HepG2 (cell line): ENCODE results near the gene MACROD2. TPM values are rescaled to one million over a fixed set of nuclear protein-coding genes. Genes with fewer than 3 reads are reported as not detected.

Source experiments
- BORCS8-MEF2B ChIP-seq: sonication (generic); formaldehyde crosslinking; IDR thresholded peaks from 2 replicates; pipeline ENCODE4 v1.8.0; 2022; ENCODE audit warnings: mild to moderate bottlenecking, missing genetic modification reagents
- ELF3 ChIP-seq: IDR thresholded peaks from 2 replicates; pipeline ENCODE4 v1.6.1; 2016; ENCODE audit warnings: missing genetic modification reagents, missing compliant biosample characterization
- FOXP1 ChIP-seq, 2 experiments: fragments of 450-650 bp in 1 of 2; IDR thresholded peaks; 2 replicates each; pipeline ENCODE4 v1.6.1; 2017 to 2018; ENCODE audit warnings: antibody characterized with exemption in 1 of 2
- GATAD2A ChIP-seq: IDR thresholded peaks from 2 replicates; pipeline ENCODE4 v1.6.1; 2016
- NFE2L1 ChIP-seq: sonication (generic); formaldehyde crosslinking; IDR thresholded peaks from 2 replicates; pipeline ENCODE4 v1.4.0; 2020; ENCODE audit warnings: missing genetic modification reagents, mild to moderate bottlenecking, borderline replicate concordance
- NFIC ChIP-seq: IDR thresholded peaks from 2 replicates; pipeline ENCODE4 v1.6.1; 2012; ENCODE audit warnings: mild to moderate bottlenecking, low read length, inconsistent platforms
- NONO ChIP-seq, 2 experiments: fragments of 450-650 bp in 1 of 2; sonication (generic) in 1 of 2; formaldehyde crosslinking in 1 of 2; IDR thresholded peaks in 1 of 2; conservative IDR thresholded peaks in 1 of 2; 2 replicates each; pipeline versions ENCODE4 v1.6.1 to v1.8.0; 2017 to 2022; ENCODE audit warnings: mild to moderate bottlenecking in 1 of 2, missing genetic modification reagents in 1 of 2, moderate library complexity in 1 of 2
- PPARG ChIP-seq: conservative IDR thresholded peaks from 2 replicates; pipeline ENCODE4 v1.6.1; 2016; ENCODE audit warnings: missing biosample characterization, missing genetic modification reagents
- TBL1XR1 ChIP-seq: fragments of 150-350 bp; IDR thresholded peaks from 2 replicates; pipeline ENCODE4 v1.6.1; 2014; ENCODE audit warnings: borderline replicate concordance, low read length; ENCODE audit not compliant: partially characterized antibody
- U2AF2 ChIP-seq: fragments of 200-400 bp; formaldehyde crosslinking; IDR thresholded peaks from 2 replicates; pipeline ENCODE4 v1.6.1; 2017; ENCODE audit warnings: low read depth, mild to moderate bottlenecking, low read length
- ZFYVE20 ChIP-seq: sonication (generic); formaldehyde crosslinking; IDR thresholded peaks from 2 replicates; pipeline ENCODE4 v1.8.0; 2023; ENCODE audit warnings: low read depth, mild to moderate bottlenecking, moderate library complexity, missing genetic modification reagents, borderline replicate concordance
- ZNF331 ChIP-seq: sonication (generic); formaldehyde crosslinking; IDR thresholded peaks from 2 replicates; pipeline ENCODE4 v1.4.0; 2020; ENCODE audit warnings: missing genetic modification reagents
- ZNF567 ChIP-seq: sonication (generic); formaldehyde crosslinking; IDR thresholded peaks from 2 replicates; pipeline ENCODE4 v1.8.1; 2023; ENCODE audit warnings: mild to moderate bottlenecking, missing genetic modification reagents, borderline replicate concordance
- polyA plus RNA-seq, 8 experiments: library from polyadenylated mRNA; depleted of rRNA in 3 of 8; stranded (reverse) in 7 of 8; unstranded in 1 of 8; fragments of >200 nt; fragmentation: Illumina TruSeq in 4 of 8; extraction: Trizol in 4 of 8; gene quantifications; 2 replicates each; pipeline versions ENCODE4 v1.2.1 to v1.2.3, GENCODE V29; 2011 to 2016; ENCODE audit warnings: low read depth in 4 of 8, missing spikeins in 1 of 8, mixed read lengths in 1 of 8; ENCODE audit not compliant: insufficient read depth in 1 of 8
- total RNA-seq, 5 experiments: library from RNA; depleted of rRNA; stranded (reverse); fragments of >200 nt; fragmentation: Illumina TruSeq; extraction: Trizol; gene quantifications; 2 replicates each; pipeline ENCODE4 v1.2.3, GENCODE V29; 2016; ENCODE audit warnings: low read depth in 1 of 5
- TF ChIP-seq, protein P1 (sequence below): sonication (generic); formaldehyde crosslinking; IDR thresholded peaks from 2 replicates; pipeline ENCODE4 v1.4.0; 2020; ENCODE audit warnings: missing genetic modification reagents, borderline replicate concordance
- TF ChIP-seq, protein P2 (sequence below): sonication (generic); formaldehyde crosslinking; IDR thresholded peaks from 2 replicates; pipeline ENCODE4 v1.8.0; 2022; ENCODE audit warnings: missing genetic modification reagents, low read depth, mild to moderate bottlenecking, borderline replicate concordance
- TF ChIP-seq, protein P3 (sequence below): sonication (generic); formaldehyde crosslinking; conservative IDR thresholded peaks from 2 replicates; pipeline ENCODE4 v1.5.0; 2020; ENCODE audit warnings: missing genetic modification reagents
- TF ChIP-seq, protein P4 (sequence below): sonication (generic); formaldehyde crosslinking; IDR thresholded peaks from 2 replicates; pipeline ENCODE4 v1.4.0; 2020; ENCODE audit warnings: mild to moderate bottlenecking, missing genetic modification reagents
- TF ChIP-seq, protein P5 (sequence below): sonication (generic); formaldehyde crosslinking; IDR thresholded peaks from 2 replicates; pipeline ENCODE4 v1.5.1; 2020; ENCODE audit warnings: missing genetic modification reagents, mild to moderate bottlenecking, borderline replicate concordance
- TF ChIP-seq, protein P6 (sequence below): sonication (generic); formaldehyde crosslinking; IDR thresholded peaks from 2 replicates; pipeline ENCODE4 v1.5.0; 2020; ENCODE audit warnings: missing genetic modification reagents

Gene MACROD2
- total and polyA plus RNA-seq, 2 of the 13 experiments (the other 11 are each of a cell fraction or from before 2014, with no cell fraction given): 0.13 to 0.51 TPM

DNA sequence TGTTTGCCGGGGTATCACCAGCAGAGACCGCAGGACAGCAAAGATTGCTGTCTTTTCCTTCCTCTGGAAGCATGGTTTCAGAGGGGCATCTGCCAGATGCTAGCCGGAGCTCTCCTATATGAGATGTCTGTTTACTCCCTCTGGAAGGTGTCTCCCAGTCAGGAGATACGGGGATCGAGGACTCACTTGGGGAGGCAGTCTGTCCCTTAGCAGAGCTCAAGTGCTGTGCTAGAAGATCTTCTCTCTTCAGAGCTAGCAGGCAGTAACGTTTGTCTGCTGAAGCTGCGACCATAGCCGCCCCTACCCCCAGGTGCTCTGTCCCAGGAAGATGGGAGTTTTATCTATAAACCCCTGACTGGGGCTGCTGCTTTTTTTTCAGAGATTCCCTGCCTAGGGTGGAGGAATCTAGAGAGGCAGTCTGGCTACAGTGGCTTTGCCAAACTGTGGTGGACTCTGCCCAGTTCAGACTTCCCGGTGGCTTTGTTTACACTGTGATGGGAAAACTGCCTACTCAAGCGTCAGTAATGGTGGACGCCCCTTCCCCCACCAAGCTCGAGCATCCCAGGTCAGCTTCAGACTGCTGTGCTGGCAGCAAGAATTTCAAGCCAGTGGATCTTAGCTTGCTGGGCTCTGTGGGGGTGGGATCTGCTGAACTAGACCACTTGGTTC, 475.0 kb downstream of the MACROD2 start (continued):
- TF ChIP-seq, protein P1, sequence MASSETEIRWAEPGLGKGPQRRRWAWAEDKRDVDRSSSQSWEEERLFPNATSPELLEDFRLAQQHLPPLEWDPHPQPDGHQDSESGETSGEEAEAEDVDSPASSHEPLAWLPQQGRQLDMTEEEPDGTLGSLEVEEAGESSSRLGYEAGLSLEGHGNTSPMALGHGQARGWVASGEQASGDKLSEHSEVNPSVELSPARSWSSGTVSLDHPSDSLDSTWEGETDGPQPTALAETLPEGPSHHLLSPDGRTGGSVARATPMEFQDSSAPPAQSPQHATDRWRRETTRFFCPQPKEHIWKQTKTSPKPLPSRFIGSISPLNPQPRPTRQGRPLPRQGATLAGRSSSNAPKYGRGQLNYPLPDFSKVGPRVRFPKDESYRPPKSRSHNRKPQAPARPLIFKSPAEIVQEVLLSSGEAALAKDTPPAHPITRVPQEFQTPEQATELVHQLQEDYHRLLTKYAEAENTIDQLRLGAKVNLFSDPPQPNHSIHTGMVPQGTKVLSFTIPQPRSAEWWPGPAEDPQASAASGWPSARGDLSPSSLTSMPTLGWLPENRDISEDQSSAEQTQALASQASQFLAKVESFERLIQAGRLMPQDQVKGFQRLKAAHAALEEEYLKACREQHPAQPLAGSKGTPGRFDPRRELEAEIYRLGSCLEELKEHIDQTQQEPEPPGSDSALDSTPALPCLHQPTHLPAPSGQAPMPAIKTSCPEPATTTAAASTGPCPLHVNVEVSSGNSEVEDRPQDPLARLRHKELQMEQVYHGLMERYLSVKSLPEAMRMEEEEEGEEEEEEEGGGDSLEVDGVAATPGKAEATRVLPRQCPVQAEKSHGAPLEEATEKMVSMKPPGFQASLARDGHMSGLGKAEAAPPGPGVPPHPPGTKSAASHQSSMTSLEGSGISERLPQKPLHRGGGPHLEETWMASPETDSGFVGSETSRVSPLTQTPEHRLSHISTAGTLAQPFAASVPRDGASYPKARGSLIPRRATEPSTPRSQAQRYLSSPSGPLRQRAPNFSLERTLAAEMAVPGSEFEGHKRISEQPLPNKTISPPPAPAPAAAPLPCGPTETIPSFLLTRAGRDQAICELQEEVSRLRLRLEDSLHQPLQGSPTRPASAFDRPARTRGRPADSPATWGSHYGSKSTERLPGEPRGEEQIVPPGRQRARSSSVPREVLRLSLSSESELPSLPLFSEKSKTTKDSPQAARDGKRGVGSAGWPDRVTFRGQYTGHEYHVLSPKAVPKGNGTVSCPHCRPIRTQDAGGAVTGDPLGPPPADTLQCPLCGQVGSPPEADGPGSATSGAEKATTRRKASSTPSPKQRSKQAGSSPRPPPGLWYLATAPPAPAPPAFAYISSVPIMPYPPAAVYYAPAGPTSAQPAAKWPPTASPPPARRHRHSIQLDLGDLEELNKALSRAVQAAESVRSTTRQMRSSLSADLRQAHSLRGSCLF: no peak
- TF ChIP-seq BORCS8-MEF2B (CRISPR knock-in tag): no peak
- no peak for TF ChIP-seq TBL1XR1
- TF ChIP-seq GATAD2A (CRISPR knock-in tag): no peak
- no peak for TF ChIP-seq FOXP1 (IDR thresholded peaks at IDR 0.05)
- 0 out of 2 replicates have a peak, but pooled peaks have one; percentile 43 for TF ChIP-seq FOXP1 (CRISPR knock-in tag; IDR thresholded peaks at IDR 0.05)
- no peak for TF ChIP-seq PPARG
- no peak for TF ChIP-seq NONO (IDR thresholded peaks at IDR 0.05)
- no peak for TF ChIP-seq NONO (CRISPR knock-in tag; conservative IDR thresholded peaks at IDR 0.05)
- TF ChIP-seq ZNF331 (CRISPR knock-in tag): 0 out of 2 replicates have a peak, but pooled peaks have one; percentile 33
- no peak for TF ChIP-seq ZNF567 (CRISPR knock-in tag)
- TF ChIP-seq, protein P2, sequence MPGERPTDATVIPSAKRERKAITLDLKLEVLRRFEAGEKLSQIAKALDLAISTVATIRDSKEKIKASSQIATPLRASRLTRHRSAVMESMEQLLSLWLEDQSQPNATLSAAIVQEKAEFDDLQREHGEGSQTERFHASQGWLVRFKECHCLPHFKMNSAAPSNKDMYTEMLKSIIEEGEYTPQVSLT (CRISPR knock-in tag): no peak
- no peak for TF ChIP-seq NFE2L1 (CRISPR knock-in tag)
- TF ChIP-seq, protein P3, sequence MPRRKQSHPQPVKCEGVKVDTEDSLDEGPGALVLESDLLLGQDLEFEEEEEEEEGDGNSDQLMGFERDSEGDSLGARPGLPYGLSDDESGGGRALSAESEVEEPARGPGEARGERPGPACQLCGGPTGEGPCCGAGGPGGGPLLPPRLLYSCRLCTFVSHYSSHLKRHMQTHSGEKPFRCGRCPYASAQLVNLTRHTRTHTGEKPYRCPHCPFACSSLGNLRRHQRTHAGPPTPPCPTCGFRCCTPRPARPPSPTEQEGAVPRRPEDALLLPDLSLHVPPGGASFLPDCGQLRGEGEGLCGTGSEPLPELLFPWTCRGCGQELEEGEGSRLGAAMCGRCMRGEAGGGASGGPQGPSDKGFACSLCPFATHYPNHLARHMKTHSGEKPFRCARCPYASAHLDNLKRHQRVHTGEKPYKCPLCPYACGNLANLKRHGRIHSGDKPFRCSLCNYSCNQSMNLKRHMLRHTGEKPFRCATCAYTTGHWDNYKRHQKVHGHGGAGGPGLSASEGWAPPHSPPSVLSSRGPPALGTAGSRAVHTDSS (CRISPR knock-in tag): no peak
- TF ChIP-seq ZFYVE20 (CRISPR knock-in tag): no peak
- TF ChIP-seq U2AF2: no peak
- TF ChIP-seq, protein P4, sequence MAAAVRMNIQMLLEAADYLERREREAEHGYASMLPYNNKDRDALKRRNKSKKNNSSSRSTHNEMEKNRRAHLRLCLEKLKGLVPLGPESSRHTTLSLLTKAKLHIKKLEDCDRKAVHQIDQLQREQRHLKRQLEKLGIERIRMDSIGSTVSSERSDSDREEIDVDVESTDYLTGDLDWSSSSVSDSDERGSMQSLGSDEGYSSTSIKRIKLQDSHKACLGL (CRISPR knock-in tag): no peak
- peak; percentile 44; the same call in 1 of the 2 replicates for TF ChIP-seq ELF3 (CRISPR knock-in tag)
- TF ChIP-seq, protein P5, sequence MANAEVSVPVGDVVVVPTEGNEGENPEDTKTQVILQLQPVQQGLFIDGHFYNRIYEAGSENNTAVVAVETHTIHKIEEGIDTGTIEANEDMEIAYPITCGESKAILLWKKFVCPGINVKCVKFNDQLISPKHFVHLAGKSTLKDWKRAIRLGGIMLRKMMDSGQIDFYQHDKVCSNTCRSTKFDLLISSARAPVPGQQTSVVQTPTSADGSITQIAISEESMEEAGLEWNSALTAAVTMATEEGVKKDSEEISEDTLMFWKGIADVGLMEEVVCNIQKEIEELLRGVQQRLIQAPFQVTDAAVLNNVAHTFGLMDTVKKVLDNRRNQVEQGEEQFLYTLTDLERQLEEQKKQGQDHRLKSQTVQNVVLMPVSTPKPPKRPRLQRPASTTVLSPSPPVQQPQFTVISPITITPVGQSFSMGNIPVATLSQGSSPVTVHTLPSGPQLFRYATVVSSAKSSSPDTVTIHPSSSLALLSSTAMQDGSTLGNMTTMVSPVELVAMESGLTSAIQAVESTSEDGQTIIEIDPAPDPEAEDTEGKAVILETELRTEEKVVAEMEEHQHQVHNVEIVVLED: no peak
- TF ChIP-seq, protein P6, sequence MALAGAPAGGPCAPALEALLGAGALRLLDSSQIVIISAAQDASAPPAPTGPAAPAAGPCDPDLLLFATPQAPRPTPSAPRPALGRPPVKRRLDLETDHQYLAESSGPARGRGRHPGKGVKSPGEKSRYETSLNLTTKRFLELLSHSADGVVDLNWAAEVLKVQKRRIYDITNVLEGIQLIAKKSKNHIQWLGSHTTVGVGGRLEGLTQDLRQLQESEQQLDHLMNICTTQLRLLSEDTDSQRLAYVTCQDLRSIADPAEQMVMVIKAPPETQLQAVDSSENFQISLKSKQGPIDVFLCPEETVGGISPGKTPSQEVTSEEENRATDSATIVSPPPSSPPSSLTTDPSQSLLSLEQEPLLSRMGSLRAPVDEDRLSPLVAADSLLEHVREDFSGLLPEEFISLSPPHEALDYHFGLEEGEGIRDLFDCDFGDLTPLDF (CRISPR knock-in tag): no peak
- TF ChIP-seq NFIC: no peak
